ENCODE measurements around the gene LRRC8D. TPM values are rescaled to one million over a fixed set of nuclear protein-coding genes. Genes with fewer than 3 reads are reported as not detected.

The LRRC8D gene
- total and polyA plus RNA-seq, 4 donors = 7.1 to 17.4 (median 14.4) TPM

DNA sequence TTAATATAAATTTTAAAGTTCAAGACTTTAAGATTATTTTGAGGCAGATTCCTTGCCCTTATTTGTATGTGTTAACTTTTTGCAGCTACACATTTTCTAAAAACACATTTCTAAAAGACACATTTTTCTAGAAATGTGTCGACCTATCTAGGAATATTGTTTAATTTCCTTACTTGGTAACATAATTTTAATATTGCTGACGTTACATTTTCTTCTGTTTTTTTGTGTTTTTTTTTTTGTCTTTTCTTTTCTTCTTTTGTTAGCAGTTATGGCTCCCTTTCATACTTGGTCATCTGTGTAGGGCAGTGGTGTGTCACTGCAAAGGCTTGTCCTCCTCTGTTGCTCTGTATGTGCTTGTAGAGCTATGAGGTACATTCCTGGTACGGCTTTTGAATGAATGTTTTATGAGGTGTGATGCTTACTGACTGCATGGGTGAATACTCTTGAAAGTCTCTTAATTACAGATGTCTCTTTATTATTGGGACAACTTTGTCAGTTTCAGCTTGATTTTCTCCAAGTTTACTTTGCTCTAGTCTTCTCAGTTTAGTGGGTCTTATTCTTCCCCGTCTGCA, 30.1 kb downstream of the LRRC8D start:
- no peak overlapping the region for H3K9ac ChIP-seq (ENCODE audit: low read depth in 1 of 2, low read length in 2 of 2)
- H3K9me3 ChIP-seq (ENCODE audit: control insufficient read depth in 4 of 4, low read length in 3 of 4) = no peaks in the 10 kb centered on the region
- 96% methylated on average over 4 of the region's 4 CpGs for WGBS
- no peak for DNase-seq (ENCODE audit: low spot score)
- no peaks in the 10 kb centered on the region for H3K4me1 ChIP-seq (ENCODE audit: control insufficient read depth in 4 of 4, insufficient read depth in 4 of 4, low read length in 3 of 4)
- no peak for TF ChIP-seq SP1 (IDR thresholded peaks at IDR 0.05)
- TF ChIP-seq, protein P1, sequence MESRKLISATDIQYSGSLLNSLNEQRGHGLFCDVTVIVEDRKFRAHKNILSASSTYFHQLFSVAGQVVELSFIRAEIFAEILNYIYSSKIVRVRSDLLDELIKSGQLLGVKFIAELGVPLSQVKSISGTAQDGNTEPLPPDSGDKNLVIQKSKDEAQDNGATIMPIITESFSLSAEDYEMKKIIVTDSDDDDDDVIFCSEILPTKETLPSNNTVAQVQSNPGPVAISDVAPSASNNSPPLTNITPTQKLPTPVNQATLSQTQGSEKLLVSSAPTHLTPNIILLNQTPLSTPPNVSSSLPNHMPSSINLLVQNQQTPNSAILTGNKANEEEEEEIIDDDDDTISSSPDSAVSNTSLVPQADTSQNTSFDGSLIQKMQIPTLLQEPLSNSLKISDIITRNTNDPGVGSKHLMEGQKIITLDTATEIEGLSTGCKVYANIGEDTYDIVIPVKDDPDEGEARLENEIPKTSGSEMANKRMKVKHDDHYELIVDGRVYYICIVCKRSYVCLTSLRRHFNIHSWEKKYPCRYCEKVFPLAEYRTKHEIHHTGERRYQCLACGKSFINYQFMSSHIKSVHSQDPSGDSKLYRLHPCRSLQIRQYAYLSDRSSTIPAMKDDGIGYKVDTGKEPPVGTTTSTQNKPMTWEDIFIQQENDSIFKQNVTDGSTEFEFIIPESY (IDR thresholded peaks at IDR 0.05) = no peak
- H3K27ac ChIP-seq (ENCODE audit: low read depth in 1 of 2, low read length in 2 of 2) = no peak overlapping the region
- H3K36me3 ChIP-seq (ENCODE audit: control insufficient read depth in 4 of 4, insufficient read depth in 3 of 4, low read depth in 1 of 4, low read length in 3 of 4) = peaks cover 0 to 6% (median 0%) of the 10 kb centered on the region in 4 donors
- H3K4me3 ChIP-seq (ENCODE audit: low read depth in 1 of 3, low read length in 3 of 3) = no peak overlapping the region
- H3K27me3 ChIP-seq (ENCODE audit: control insufficient read depth in 4 of 4, insufficient read depth in 4 of 4, low read length in 3 of 4) = no peaks in the 10 kb centered on the region

DNA sequence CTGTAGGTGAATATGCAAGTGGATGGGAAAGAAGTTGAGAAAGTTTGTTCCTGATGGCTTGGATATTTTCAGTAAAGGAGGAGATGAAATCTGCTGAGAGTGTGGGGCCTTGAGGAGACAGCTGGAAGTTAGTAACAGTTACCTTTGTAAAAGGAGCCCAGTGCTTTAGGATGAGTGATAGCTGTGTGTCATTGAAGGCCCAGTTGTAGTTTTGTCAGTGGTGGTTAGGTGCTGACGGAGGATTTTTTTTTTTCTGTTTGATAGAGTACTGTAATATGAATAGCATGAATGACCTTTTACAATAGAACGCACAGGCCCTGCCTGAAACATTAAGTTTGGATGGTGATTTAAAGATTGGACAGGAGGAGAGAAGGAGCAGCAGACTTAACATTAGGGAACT, 33.3 kb downstream of the LRRC8D start:
- no peak overlapping the region for H3K9ac ChIP-seq (ENCODE audit: low read depth in 1 of 2, low read length in 2 of 2)
- H3K36me3 ChIP-seq (ENCODE audit: control insufficient read depth in 4 of 4, insufficient read depth in 3 of 4, low read depth in 1 of 4, low read length in 3 of 4) = peaks cover 0 to 3% (median 0%) of the 10 kb centered on the region in 4 donors
- no peak overlapping the region for H3K27ac ChIP-seq (ENCODE audit: low read depth in 1 of 2, low read length in 2 of 2)
- no peak for TF ChIP-seq SP1 (IDR thresholded peaks at IDR 0.05)
- TF ChIP-seq FOXA2 (IDR thresholded peaks at IDR 0.05) = no peak
- no peak for TF ChIP-seq YY1 (IDR thresholded peaks at IDR 0.05)
- TF ChIP-seq RAD21 (IDR thresholded peaks at IDR 0.05) = no peak
- no peak for TF ChIP-seq NR2F2 (IDR thresholded peaks at IDR 0.05)
- no peak for TF ChIP-seq TAF1 (conservative IDR thresholded peaks at IDR 0.05)
- TF ChIP-seq, protein P1 (IDR thresholded peaks at IDR 0.05) = no peak
- TF ChIP-seq HNF4A (conservative IDR thresholded peaks at IDR 0.05) = no peak
- no peak for TF ChIP-seq EGR1 (IDR thresholded peaks at IDR 0.05; ENCODE audit: low read depth in 2 of 2)
- TF ChIP-seq, protein P2, sequence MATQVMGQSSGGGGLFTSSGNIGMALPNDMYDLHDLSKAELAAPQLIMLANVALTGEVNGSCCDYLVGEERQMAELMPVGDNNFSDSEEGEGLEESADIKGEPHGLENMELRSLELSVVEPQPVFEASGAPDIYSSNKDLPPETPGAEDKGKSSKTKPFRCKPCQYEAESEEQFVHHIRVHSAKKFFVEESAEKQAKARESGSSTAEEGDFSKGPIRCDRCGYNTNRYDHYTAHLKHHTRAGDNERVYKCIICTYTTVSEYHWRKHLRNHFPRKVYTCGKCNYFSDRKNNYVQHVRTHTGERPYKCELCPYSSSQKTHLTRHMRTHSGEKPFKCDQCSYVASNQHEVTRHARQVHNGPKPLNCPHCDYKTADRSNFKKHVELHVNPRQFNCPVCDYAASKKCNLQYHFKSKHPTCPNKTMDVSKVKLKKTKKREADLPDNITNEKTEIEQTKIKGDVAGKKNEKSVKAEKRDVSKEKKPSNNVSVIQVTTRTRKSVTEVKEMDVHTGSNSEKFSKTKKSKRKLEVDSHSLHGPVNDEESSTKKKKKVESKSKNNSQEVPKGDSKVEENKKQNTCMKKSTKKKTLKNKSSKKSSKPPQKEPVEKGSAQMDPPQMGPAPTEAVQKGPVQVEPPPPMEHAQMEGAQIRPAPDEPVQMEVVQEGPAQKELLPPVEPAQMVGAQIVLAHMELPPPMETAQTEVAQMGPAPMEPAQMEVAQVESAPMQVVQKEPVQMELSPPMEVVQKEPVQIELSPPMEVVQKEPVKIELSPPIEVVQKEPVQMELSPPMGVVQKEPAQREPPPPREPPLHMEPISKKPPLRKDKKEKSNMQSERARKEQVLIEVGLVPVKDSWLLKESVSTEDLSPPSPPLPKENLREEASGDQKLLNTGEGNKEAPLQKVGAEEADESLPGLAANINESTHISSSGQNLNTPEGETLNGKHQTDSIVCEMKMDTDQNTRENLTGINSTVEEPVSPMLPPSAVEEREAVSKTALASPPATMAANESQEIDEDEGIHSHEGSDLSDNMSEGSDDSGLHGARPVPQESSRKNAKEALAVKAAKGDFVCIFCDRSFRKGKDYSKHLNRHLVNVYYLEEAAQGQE (IDR thresholded peaks at IDR 0.05) = no peak
- no peak for TF ChIP-seq RXRA (IDR thresholded peaks at IDR 0.05)
- no peak for TF ChIP-seq FOXA1 (IDR thresholded peaks at IDR 0.05)
- no peak for TF ChIP-seq JUND (IDR thresholded peaks at IDR 0.05)
- no peaks in the 10 kb centered on the region for H3K9me3 ChIP-seq (ENCODE audit: control insufficient read depth in 4 of 4, low read length in 3 of 4)
- no peak for DNase-seq (ENCODE audit: low spot score)
- no peaks in the 10 kb centered on the region for H3K27me3 ChIP-seq (ENCODE audit: control insufficient read depth in 4 of 4, insufficient read depth in 4 of 4, low read length in 3 of 4)
- no peaks in the 10 kb centered on the region for H3K4me1 ChIP-seq (ENCODE audit: control insufficient read depth in 4 of 4, insufficient read depth in 4 of 4, low read length in 3 of 4)
- WGBS = 100% methylated on average over 2 of the region's 2 CpGs
- H3K4me3 ChIP-seq (ENCODE audit: low read depth in 1 of 3, low read length in 3 of 3) = no peak overlapping the region

Measured in liver (tissue), 9 donors.